GM18868 (cell line): Measurements from ENCODE around the gene PALLD.
"Not testable (repeated sequence)": the region's sequence is repeated elsewhere in the genome, so short reads cannot be mapped to it uniquely, and the experiment has no call there.

ENCODE experiments used
- ATAC-seq: cut with Tn5 transposase; IDR thresholded peaks from one replicate; pipeline ENCODE4 v1.9.1; 2021; ENCODE audit warnings: mild to moderate bottlenecking, moderate library complexity; ENCODE audit not compliant: unreplicated experiment

The PALLD gene

DNA sequence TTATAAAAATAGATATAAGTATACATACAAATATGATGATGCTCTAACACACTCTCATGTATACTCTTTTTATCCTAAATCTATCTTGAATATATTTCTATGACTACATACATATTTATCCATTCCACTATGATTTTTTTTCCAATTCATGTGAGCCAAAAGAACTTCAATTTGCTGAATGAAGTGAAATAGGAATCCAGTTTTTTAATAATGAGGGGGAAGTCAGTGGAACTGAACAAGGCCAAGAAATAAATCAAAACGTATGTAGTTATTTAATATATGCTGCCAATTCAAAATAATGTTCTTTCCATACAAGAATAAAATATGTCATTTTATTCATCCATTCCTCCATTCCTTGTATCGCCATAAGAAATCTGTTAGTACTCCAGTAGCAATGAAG is 6.1 kb upstream of the PALLD start:
- no peak for ATAC-seq

DNA sequence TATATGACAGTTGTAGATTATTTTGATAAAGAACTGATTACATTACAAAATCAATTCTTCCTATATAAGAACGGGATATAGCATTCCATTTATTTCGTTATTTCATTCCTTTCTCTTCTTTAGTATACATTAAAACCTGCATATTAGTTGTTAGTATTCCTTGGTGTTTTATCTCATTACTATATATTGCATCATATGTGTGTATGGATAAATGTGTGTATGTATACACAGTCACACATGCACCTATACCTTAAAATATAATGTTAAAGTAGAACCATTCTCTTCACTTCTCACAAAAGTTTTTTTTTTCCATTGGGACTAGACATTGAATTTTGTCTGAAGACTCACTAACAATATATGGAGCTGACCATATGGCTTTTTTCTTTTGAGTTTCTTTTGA is 5.3 kb upstream of the PALLD start:
- ATAC-seq = no peak

GRCh38 chr4:168498251-168498650 is 1.4 kb downstream of the PALLD start:
- no peak for ATAC-seq

- no peak for ATAC-seq
These were observed 2.4 kb downstream of the PALLD start for GRCh38 chr4:168499241-168499640.

- no peak for ATAC-seq
These were observed 4.6 kb downstream of the PALLD start for GRCh38 chr4:168501407-168501806.

DNA sequence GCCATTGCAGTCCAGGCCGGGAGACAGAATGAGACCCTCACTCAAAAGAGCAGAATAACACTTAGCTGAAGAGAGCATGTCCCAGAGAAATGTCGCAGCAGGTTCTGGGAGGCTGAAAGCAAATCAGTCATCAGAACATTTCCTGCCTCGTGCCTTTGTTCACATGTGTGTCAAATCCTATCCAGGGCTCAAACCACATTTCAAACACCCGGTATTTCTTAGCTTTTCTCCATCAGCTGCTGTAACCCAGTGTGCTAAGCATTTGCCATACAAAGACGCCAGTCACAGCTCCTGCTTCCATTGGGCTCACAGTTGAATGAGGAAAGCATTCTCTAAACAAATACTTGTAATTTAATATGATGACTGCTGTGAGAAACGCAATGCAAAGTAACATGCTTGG is 6.0 kb downstream of the PALLD start:
- ATAC-seq = no peak

DNA sequence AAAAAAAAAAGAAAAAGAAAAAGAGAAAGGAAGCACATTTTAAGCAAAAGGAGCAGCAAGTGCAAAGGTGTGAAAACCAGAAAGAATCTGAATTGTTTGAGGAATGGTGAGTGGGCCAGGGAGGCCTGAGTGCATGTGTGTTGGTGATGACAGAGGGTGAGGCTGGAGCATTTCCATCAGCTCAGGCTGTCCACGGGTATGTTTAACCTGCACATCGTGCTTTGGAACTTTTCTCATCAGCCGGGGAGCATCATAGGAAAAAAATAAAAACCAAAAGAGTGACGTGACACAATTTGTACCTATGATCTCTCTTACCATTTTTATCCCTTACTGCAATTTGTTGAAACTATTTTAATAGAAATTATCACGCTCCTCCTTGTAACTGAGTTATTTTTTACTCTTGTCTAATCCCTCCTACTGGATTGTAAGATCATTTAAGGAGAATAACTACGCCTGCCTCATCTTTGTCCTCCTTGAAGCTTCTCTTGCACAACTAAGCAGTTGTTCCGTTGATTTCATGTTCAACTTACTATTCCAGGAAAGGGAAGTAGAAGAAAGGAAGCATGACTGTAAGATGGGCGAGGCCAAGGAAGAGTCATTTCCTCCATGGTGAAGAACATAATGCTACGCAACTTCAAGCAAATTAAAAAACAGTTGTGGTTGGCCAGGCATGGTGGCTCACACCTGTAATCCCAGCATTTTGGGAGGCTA is 7.0 kb downstream of the PALLD start:
- ATAC-seq = no peak

DNA sequence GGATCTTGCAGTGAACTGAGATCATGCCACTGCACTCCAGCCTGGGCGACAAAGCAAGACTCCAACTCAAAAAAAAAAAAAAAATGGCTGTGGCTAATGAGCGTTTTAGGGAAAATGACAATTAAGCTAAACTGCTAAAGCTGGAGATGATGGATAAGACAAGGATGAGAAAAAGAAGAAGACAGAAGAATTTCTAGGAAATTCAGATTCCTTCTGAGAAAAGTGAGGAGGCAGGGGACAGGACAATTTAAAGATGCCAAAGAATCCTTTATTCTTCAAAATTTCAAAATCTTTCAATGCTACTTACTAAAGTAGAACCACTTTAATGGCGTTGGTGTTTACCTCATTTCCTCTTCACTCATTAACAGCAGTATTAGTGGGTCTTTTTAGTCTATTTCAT is 7.7 kb downstream of the PALLD start:
- ATAC-seq = no peak

DNA sequence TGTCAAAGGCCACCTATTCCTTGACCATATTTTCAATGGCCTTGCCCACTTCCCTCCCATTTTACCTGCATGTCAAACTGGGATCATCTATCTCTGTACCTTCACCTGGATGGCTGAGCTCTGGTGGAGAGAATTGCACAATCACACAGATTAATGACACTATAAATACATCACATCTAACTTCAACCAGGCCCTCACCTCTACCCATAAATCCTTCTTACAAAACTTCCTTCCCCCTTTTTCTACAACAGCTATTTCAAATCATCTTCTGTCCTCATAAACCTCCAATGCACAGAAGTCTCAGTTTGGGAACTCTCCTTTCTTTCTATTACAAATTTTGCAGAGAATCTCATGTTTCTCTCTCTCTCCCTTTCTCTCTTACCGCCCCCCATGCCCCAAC is 9.2 kb downstream of the PALLD start:
- ATAC-seq = no peak

- ATAC-seq = no peak
These were observed 10.4 kb downstream of the PALLD start for GRCh38 chr4:168507178-168507815.

DNA sequence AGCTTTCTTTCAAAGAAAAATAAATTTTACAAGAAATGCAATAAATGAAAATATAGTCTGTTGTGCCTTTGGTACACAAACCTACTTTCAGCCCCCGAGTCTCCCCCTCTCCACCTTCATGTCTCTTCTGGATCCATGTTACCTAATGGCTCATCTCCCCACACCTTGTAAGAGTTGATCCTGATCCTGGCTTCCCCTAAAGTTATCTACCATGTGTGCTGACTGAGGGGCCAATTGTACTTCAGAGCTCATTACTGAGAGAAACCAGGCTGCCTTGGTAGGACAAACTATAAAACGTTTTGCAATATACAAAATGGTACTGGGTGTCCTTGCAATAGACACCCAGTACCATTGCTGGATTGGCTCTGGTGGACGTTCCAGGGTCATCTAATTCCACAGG is 11.8 kb downstream of the PALLD start:
- ATAC-seq = no peak

DNA sequence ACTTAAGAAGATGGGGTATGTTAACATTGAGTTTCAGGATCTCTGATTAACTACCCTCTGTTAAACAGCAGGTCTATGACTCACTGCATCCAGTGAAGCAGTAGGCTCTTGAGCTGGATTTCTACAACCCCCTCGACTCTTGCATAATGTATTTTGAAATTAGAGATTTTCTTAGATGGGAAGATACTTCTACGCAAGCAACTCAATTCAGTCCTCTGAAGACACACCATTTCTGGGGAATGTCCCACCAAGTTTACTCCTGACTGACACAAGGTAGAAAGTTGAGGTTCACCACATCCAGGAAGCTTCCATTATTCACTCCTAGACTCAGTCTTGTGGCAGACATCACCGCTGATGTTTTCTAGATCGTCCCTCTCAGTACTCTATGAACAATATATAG is 12.9 kb downstream of the PALLD start:
- ATAC-seq = no peak

GRCh38 chr4:168511780-168512489 is 15.1 kb downstream of the PALLD start:
- no peak for ATAC-seq

GRCh38 chr4:168513826-168514225 is 17.0 kb downstream of the PALLD start:
- ATAC-seq = not testable (repeated sequence)

DNA sequence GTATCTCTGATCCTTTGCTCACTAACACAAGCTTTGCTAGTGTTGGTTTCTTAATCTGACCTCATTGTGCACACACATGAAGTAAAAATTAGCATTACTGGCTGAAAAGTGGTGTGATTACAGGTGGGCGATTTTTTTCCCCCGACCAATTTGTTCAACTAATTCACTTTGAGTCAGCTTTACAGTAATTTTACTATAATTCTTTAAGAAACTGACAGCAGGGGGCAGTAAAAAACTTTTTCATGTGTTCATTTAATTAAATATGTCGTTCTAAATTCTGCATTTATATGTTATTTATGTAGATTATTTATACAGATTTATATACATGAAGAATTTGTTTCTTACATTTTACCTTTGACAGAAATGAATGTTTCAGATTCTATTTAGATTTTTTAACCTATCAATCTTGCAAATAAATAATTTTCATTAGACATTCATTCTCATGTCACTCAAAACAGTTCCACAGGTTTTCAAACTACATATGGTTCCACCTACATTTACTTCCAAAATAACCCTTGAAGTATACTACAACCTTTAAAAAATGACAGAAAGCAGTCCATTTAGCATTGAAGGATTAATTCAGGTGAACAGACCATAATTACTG is 17.5 kb downstream of the PALLD start:
- no peak for ATAC-seq

- no peak for ATAC-seq
These were observed 18.6 kb downstream of the PALLD start for GRCh38 chr4:168515222-168516011.

- ATAC-seq = no peak
These were observed 20.0 kb downstream of the PALLD start for GRCh38 chr4:168516841-168517240.

DNA sequence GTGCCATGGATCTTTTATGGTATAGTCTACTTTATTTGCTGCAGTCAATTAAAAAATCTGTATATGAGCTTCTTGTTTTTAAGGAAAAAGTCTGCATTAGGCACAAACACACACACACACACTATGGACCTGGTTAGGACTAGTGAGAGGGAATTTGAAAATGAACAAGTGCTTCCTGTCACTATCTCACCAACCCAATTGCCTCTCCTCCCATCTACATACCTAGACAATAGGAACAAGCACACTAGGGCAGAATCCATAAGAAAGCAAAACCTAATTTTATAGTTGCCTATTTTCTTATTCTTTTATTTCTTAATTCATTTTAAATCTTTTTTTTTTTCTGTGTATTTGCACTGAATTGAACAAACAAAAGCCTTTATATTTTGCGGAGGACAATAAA is 22.7 kb downstream of the PALLD start:
- ATAC-seq = no peak

DNA sequence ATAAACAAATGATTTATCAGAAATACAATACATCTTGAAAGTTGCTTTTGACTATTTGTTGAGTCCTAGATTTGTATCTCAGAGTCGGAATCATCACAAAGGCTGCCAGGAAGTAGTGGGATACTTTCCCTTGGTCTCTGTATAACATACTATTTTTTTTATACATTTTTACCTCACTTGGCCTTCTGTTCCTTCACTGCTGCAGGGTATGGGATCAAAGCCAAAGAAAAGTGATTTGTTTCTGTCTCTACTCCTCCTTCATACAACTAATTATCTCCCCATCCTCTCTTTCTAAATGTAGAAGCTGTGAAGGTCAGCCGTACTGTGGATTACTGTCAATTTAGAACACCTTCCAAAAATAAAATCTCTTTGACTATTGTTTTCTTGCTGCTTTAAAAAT is 24.9 kb downstream of the PALLD start:
- no peak for ATAC-seq

DNA sequence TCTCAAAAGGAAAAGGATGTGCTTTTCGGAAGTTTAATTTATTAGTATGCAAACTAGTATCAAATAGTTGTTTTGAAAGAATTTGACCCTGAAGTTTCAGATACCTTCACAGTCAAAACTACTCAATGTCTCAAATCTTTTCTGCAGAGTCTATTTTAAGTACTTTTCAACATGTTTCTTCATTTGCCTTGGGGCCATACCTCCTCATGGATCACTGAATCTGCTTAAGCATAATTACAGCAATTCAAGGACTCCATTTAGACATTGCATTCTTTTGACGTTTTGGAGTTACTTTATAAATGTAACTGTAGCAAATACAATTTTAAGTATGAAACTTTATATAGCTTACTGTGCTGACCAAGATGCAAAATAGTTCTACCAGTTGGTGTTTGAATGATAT is 25.5 kb downstream of the PALLD start:
- ATAC-seq = no peak
